Measurements from ENCODE around the gene LCLAT1.

LCLAT1 gene

GRCh38 chr2:30649278-30649677 lies 202.2 kb downstream of the LCLAT1 start:
- H3K36me3 ChIP-seq (replicated peaks; ENCODE audit: low read depth, low read length): no peaks in the 10 kb centered on the region
- H3K9ac ChIP-seq (ENCODE audit: low read length): no peak overlapping the region
- H2AFZ ChIP-seq (ENCODE audit: low read depth, low read length): no peak overlapping the region
- no peak overlapping the region for H3K4me3 ChIP-seq (ENCODE audit: low read length)
- no peaks in the 10 kb centered on the region for H4K20me1 ChIP-seq (ENCODE audit: insufficient read depth, low read length)
- H3K27ac ChIP-seq (ENCODE audit: low read length): no peak overlapping the region
- H3K79me2 ChIP-seq (ENCODE audit: low read length): no peaks in the 10 kb centered on the region
- no peaks in the 10 kb centered on the region for H3K4me1 ChIP-seq (ENCODE audit: low read length)
- H3K4me2 ChIP-seq (ENCODE audit: low read length): no peak overlapping the region
- H3K9me3 ChIP-seq (ENCODE audit: insufficient read depth, low read length): no peaks in the 10 kb centered on the region
- no peaks in the 10 kb centered on the region for H3K27me3 ChIP-seq (ENCODE audit: low read depth, low read length)
- TF ChIP-seq EZH2phosphoT487 (IDR thresholded peaks at IDR 0.05; ENCODE audit: low read depth) (no peak), CTCF (IDR thresholded peaks at IDR 0.05; ENCODE audit: low read depth, low read length) (no peak)

- no peak overlapping the region for H3K27ac ChIP-seq (ENCODE audit: low read length)
- H3K9ac ChIP-seq (ENCODE audit: low read length): no peak overlapping the region
- H3K4me3 ChIP-seq (ENCODE audit: low read length): no peak overlapping the region
- H4K20me1 ChIP-seq (ENCODE audit: insufficient read depth, low read length): no peaks in the 10 kb centered on the region
- no peaks in the 10 kb centered on the region for H3K27me3 ChIP-seq (ENCODE audit: low read depth, low read length)
- TF ChIP-seq CTCF (IDR thresholded peaks at IDR 0.05; ENCODE audit: low read depth, low read length) (no peak), EZH2phosphoT487 (IDR thresholded peaks at IDR 0.05; ENCODE audit: low read depth) (no peak)
- H2AFZ ChIP-seq (ENCODE audit: low read depth, low read length): no peak overlapping the region
- H3K4me1 ChIP-seq (ENCODE audit: low read length): no peaks in the 10 kb centered on the region
- no peaks in the 10 kb centered on the region for H3K79me2 ChIP-seq (ENCODE audit: low read length)
- H3K4me2 ChIP-seq (ENCODE audit: low read length): no peak overlapping the region
- no peaks in the 10 kb centered on the region for H3K36me3 ChIP-seq (replicated peaks; ENCODE audit: low read depth, low read length)
- no peaks in the 10 kb centered on the region for H3K9me3 ChIP-seq (ENCODE audit: insufficient read depth, low read length)
Observed at GRCh38 chr2:30649828-30650227, 202.8 kb downstream of the LCLAT1 start.

- Histone ChIP-seq H3K36me3 (replicated peaks; ENCODE audit: low read depth, low read length) (no peaks in the 10 kb centered on the region), H3K4me3 (ENCODE audit: low read length) (no peak overlapping the region), H4K20me1 (ENCODE audit: insufficient read depth, low read length) (no peaks in the 10 kb centered on the region), H3K27me3 (ENCODE audit: low read depth, low read length) (no peaks in the 10 kb centered on the region), H3K27ac (ENCODE audit: low read length) (no peak overlapping the region), H3K9me3 (ENCODE audit: insufficient read depth, low read length) (no peaks in the 10 kb centered on the region), H3K4me1 (ENCODE audit: low read length) (no peaks in the 10 kb centered on the region), H3K4me2 (ENCODE audit: low read length) (no peak overlapping the region), H3K9ac (ENCODE audit: low read length) (no peak overlapping the region), H2AFZ (ENCODE audit: low read depth, low read length) (no peak overlapping the region), H3K79me2 (ENCODE audit: low read length) (no peaks in the 10 kb centered on the region)
- no peak for TF ChIP-seq CTCF (IDR thresholded peaks at IDR 0.05; ENCODE audit: low read depth, low read length)
- TF ChIP-seq EZH2phosphoT487 (IDR thresholded peaks at IDR 0.05; ENCODE audit: low read depth): no peak
Observed at GRCh38 chr2:30652271-30652915, 205.3 kb downstream of the LCLAT1 start.

DNA sequence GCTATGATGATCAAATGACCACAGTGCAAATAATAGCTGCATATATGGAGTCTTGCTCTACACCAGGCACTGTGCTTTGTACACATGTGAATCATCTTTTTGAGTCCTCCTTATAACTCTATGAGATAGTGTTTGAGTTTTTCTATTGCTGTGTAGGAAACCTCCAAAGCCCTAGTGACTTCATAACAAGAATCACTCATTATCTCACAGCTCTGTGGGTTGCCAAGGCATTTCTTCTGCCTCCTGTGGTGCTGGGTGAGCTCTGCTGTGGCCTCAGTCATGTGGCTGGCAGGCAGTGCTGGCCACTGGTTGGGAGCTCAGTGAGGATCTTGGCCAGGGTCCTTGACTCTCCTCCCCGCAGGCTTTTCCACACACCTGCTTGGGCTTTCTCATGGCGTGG lies 206.8 kb downstream of the LCLAT1 start:
- H4K20me1 ChIP-seq (ENCODE audit: insufficient read depth, low read length): no peaks in the 10 kb centered on the region
- H3K4me1 ChIP-seq (ENCODE audit: low read length): no peaks in the 10 kb centered on the region
- H3K9ac ChIP-seq (ENCODE audit: low read length): no peak overlapping the region
- no peaks in the 10 kb centered on the region for H3K9me3 ChIP-seq (ENCODE audit: insufficient read depth, low read length)
- TF ChIP-seq EZH2phosphoT487 (IDR thresholded peaks at IDR 0.05; ENCODE audit: low read depth): no peak
- TF ChIP-seq CTCF (IDR thresholded peaks at IDR 0.05; ENCODE audit: low read depth, low read length): no peak
- H2AFZ ChIP-seq (ENCODE audit: low read depth, low read length): no peak overlapping the region
- H3K27ac ChIP-seq (ENCODE audit: low read length): no peak overlapping the region
- no peaks in the 10 kb centered on the region for H3K36me3 ChIP-seq (replicated peaks; ENCODE audit: low read depth, low read length)
- H3K4me2 ChIP-seq (ENCODE audit: low read length): no peak overlapping the region
- H3K79me2 ChIP-seq (ENCODE audit: low read length): no peaks in the 10 kb centered on the region
- H3K27me3 ChIP-seq (ENCODE audit: low read depth, low read length): no peaks in the 10 kb centered on the region
- no peak overlapping the region for H3K4me3 ChIP-seq (ENCODE audit: low read length)

Data from OCI-LY3 (cell line).